Prostate gland (tissue), 2 donors: ENCODE measurements around the gene PTMA. TPM values are rescaled to one million over a fixed set of nuclear protein-coding genes. Genes with fewer than 3 reads are reported as not detected.

Experiments used
- DNase-seq: peaks from one replicate; pipeline ENCODE4 v3.0.0-alpha.2; 2019; ENCODE audit warnings: low spot score
- H3K27ac ChIP-seq, 2 donors: fragments of 200-600 bp; sonication (generic); 2 replicates each; pipeline ENCODE4 v1.5.1; 2017 to 2019
- H3K27me3 ChIP-seq: fragments of 200-600 bp; sonication (generic); replicated peaks from 2 replicates; pipeline ENCODE4 v1.5.1; 2019; ENCODE audit not compliant: insufficient read depth
- H3K36me3 ChIP-seq, 2 donors: fragments of 200-600 bp; sonication (generic); 1 replicate in 1 of 2; 2 replicates in 1 of 2; pipeline versions ENCODE4 v1.5.1 to v1.8.1; 2017 to 2019
- H3K4me1 ChIP-seq: fragments of 200-600 bp; sonication (generic); replicated peaks from 2 replicates; pipeline ENCODE4 v1.5.1; 2019
- H3K4me3 ChIP-seq, 2 donors: fragments of 200-600 bp; sonication (generic); 2 replicates each; pipeline ENCODE4 v1.5.1; 2017 to 2019
- H3K9me3 ChIP-seq: fragments of 200-600 bp; sonication (generic); 2 replicates; pipeline ENCODE4 v1.5.1; 2017
- CTCF ChIP-seq, 4 experiments: fragments of 200-600 bp in 2 of 4; fragments of 450-650 bp in 2 of 4; sonication (generic) in 2 of 4; IDR thresholded peaks; 1 replicate in 3 of 4; 2 replicates in 1 of 4; pipeline ENCODE4 v1.5.1; 2016 to 2019; ENCODE audit warnings: antibody characterized with exemption in 4 of 4, mild to moderate bottlenecking in 2 of 4, moderate library complexity in 2 of 4
- POLR2A ChIP-seq: fragments of 450-650 bp; IDR thresholded peaks from one replicate; pipeline ENCODE4 v1.6.1; 2016; ENCODE audit warnings: antibody characterized with exemption, mild to moderate bottlenecking
- POLR2AphosphoS5 ChIP-seq: sonication (generic); formaldehyde crosslinking; IDR thresholded peaks from one replicate; pipeline ENCODE4 v1.6.1; 2017; ENCODE audit warnings: antibody characterized with exemption
- WGBS: methylation state at CpG from one replicate; pipeline ENCODE4 v1.1.5; 2018; 5-methylcytosine and 5-hydroxymethylcytosine counted together
- intact Hi-C: fragments of 100-400 bp; cut with DNase I; formaldehyde crosslinking; loops from one replicate; pipeline ENCODE4 v1.14.2; 2022
- total RNA-seq, 2 donors: library from RNA; depleted of rRNA; stranded (reverse); fragments of >200 nt; gene quantifications; one replicate each; pipeline ENCODE4 v1.1.0, GENCODE V29; 2016

PTMA gene
- total RNA-seq, 2 donors from 2014 or later = 418 to 613 TPM

- no peaks in the 10 kb centered on the region for H3K9me3 ChIP-seq
- peak overlapping the region; percentile 27 to 28 for H3K4me3 ChIP-seq
- peak in 1 of 4 experiments; percentile 16 for TF ChIP-seq CTCF (IDR thresholded peaks at IDR 0.05)
- peak; percentile 84 for TF ChIP-seq POLR2A
- TF ChIP-seq POLR2AphosphoS5 = peak; percentile 83
- H3K27me3 ChIP-seq = no peaks in the 10 kb centered on the region
- 15% methylated on average over 32 of the region's 32 CpGs for WGBS
- peak overlapping the region; percentile 90 to 95 for H3K27ac ChIP-seq
- no peaks in the 10 kb centered on the region for H3K4me1 ChIP-seq
- DNase-seq = peak; percentile 74
- intact Hi-C loops = loop anchor here (2.0 kb wide), 1 partner anchor 42 kb away; the partner anchor contains the start of gene PTMA
- no peaks in the 10 kb centered on the region for H3K36me3 ChIP-seq
Observed at GRCh38 chr2:231666171-231667095, 41.9 kb upstream of the PTMA start.

GRCh38 chr2:231667096-231667427 lies 41.3 kb upstream of the PTMA start:
- H3K36me3 ChIP-seq = no peaks in the 10 kb centered on the region
- no peak for TF ChIP-seq POLR2AphosphoS5
- TF ChIP-seq CTCF (IDR thresholded peaks at IDR 0.05) = no peak
- TF ChIP-seq POLR2A = no peak
- H3K9me3 ChIP-seq = no peaks in the 10 kb centered on the region
- DNase-seq = no peak
- intact Hi-C loops = loop anchor here (2.0 kb wide), 1 partner anchor 42 kb away; the partner anchor contains the start of gene PTMA
- WGBS = 40% methylated on average over 11 of the region's 11 CpGs
- peak overlapping the region in 1 of 2 donors; percentile 27 for H3K4me3 ChIP-seq
- no peaks in the 10 kb centered on the region for H3K27me3 ChIP-seq
- H3K27ac ChIP-seq = peak overlapping the region; percentile 90 to 95
- H3K4me1 ChIP-seq = no peaks in the 10 kb centered on the region

- H3K27ac ChIP-seq = peak overlapping the region; percentile 90 to 95
- intact Hi-C loops = loop anchor here (2.0 kb wide), 1 partner anchor 41 kb away; the partner anchor contains the start of gene PTMA
- WGBS = 65% methylated on average over 7 of the region's 7 CpGs
- no peaks in the 10 kb centered on the region for H3K36me3 ChIP-seq
- H3K4me3 ChIP-seq = no peak overlapping the region
- TF ChIP-seq POLR2A (no peak), CTCF (IDR thresholded peaks at IDR 0.05) (no peak), POLR2AphosphoS5 (no peak)
- no peaks in the 10 kb centered on the region for H3K4me1 ChIP-seq
- H3K27me3 ChIP-seq = no peaks in the 10 kb centered on the region
- DNase-seq = no peak
- H3K9me3 ChIP-seq = no peaks in the 10 kb centered on the region
Observed at GRCh38 chr2:231667496-231667895, 40.8 kb upstream of the PTMA start.

GRCh38 chr2:231668981-231669380 lies 39.3 kb upstream of the PTMA start:
- WGBS = 95% methylated on average over 2 of the region's 2 CpGs
- Histone ChIP-seq H3K36me3 (no peaks in the 10 kb centered on the region), H3K4me3 (no peak overlapping the region), H3K4me1 (no peaks in the 10 kb centered on the region), H3K9me3 (no peaks in the 10 kb centered on the region), H3K27me3 (no peaks in the 10 kb centered on the region), H3K27ac (no peak overlapping the region)
- no peak for TF ChIP-seq CTCF (IDR thresholded peaks at IDR 0.05)
- no peak for TF ChIP-seq POLR2A
- no peak for TF ChIP-seq POLR2AphosphoS5
- no peak for DNase-seq
- intact Hi-C loops = no loop called here
